Astrocyte of the cerebellum (primary cell): Measurements from ENCODE around the gene PSTPIP2.

ENCODE experiments used
- DNase-seq: peaks from one replicate; pipeline ENCODE4 v3.0.0-alpha.2; 2011; ENCODE audit warnings: low read depth
- H3K4me3 ChIP-seq: 2 replicates; pipeline ENCODE4 v1.5.1; 2011; ENCODE audit warnings: mild to moderate bottlenecking, low read depth, low read length, moderate library complexity
- CTCF ChIP-seq: IDR thresholded peaks from 2 replicates; pipeline ENCODE4 v1.5.1; 2012; ENCODE audit warnings: low read length, low read depth, moderate library complexity, mild to moderate bottlenecking; ENCODE audit errors: missing control alignments
- in situ Hi-C: cut with HindIII; loops from 2 replicates; pipeline ENCODE4 v1.10.0; 2017; ENCODE audit warnings: low sequenced_read_pairs

Gene PSTPIP2

DNA sequence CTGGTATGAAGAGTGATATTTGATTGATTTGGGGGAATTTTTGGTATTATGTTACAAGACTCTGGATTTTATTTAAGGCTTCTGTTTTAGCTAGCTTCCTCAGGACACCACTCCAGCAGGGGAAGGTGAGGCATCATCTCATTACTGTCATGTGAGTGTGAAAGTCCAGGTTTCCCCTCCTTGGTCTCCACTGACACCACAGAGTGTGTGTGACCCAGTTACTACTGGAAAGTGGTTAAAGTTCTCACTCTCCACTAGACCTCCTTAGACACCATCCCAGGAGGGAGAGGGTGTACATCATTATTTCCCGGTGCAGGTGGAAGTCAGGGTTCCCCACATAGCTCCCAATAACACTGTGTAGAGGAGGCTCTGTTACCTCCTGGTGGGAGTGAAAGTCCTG is 69.1 kb downstream of the PSTPIP2 start:
- in situ Hi-C loops, result no loop called here
- no peak for TF ChIP-seq CTCF
- H3K4me3 ChIP-seq, result no peak overlapping the region
- DNase-seq, result no peak

GRCh38 chr18:46001892-46002291 is 70.2 kb downstream of the PSTPIP2 start:
- DNase-seq, result no peak
- H3K4me3 ChIP-seq, result no peak overlapping the region
- no peak for TF ChIP-seq CTCF
- in situ Hi-C loops, result no loop called here

- no peak for TF ChIP-seq CTCF
- in situ Hi-C loops, result no loop called here
- H3K4me3 ChIP-seq, result no peak overlapping the region
- DNase-seq, result no peak
Observed at GRCh38 chr18:46001074-46001473, 71.0 kb downstream of the PSTPIP2 start.

- in situ Hi-C loops, result loop anchor here (5.0 kb wide), 1 partner anchor 53 kb away; no protein-coding TSS in a partner anchor
- H3K4me3 ChIP-seq, result no peak overlapping the region
- no peak for DNase-seq
- no peak for TF ChIP-seq CTCF
Observed at GRCh38 chr18:45999536-45999935, 72.5 kb downstream of the PSTPIP2 start.

- in situ Hi-C loops, result loop anchor here (5.0 kb wide), 1 partner anchor 54 kb away; no protein-coding TSS in a partner anchor
- TF ChIP-seq CTCF, result no peak
- no peak overlapping the region for H3K4me3 ChIP-seq
- DNase-seq, result no peak
Observed at GRCh38 chr18:45998244-45998643, 73.8 kb downstream of the PSTPIP2 start.

DNA sequence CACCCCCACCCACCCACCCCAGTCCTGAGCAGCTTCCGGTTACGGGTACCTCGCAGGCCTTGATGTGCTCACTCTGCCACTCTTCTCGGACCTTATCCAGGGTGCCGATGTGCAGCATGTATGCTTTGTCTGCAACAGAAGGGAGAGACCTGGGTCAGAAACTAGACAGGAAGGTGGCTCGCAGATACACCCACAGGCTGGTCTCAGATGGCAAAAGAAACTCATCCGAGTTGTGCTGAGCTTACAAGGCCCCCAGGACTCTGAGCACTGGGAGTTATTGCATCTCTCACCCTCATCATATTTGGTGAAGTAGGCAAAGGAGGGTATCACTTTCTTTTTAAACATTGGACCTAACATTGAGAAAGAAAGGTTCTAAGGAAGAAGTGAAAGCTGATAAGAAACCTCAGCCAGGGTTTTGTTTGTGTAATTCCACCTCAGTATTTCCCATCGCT is 74.3 kb downstream of the PSTPIP2 start:
- no peak for DNase-seq
- no peak for TF ChIP-seq CTCF
- in situ Hi-C loops, result loop anchor here (5.0 kb wide), 1 partner anchor 55 kb away; no protein-coding TSS in a partner anchor
- H3K4me3 ChIP-seq, result no peak overlapping the region

GRCh38 chr18:45995461-45995860 is 76.6 kb downstream of the PSTPIP2 start:
- in situ Hi-C loops, result loop anchor here (5.0 kb wide), 1 partner anchor 57 kb away; no protein-coding TSS in a partner anchor
- TF ChIP-seq CTCF, result no peak
- H3K4me3 ChIP-seq, result no peak overlapping the region
- no peak for DNase-seq
